ENCODE measurements around the gene SMTNL1.

SMTNL1 gene

DNA sequence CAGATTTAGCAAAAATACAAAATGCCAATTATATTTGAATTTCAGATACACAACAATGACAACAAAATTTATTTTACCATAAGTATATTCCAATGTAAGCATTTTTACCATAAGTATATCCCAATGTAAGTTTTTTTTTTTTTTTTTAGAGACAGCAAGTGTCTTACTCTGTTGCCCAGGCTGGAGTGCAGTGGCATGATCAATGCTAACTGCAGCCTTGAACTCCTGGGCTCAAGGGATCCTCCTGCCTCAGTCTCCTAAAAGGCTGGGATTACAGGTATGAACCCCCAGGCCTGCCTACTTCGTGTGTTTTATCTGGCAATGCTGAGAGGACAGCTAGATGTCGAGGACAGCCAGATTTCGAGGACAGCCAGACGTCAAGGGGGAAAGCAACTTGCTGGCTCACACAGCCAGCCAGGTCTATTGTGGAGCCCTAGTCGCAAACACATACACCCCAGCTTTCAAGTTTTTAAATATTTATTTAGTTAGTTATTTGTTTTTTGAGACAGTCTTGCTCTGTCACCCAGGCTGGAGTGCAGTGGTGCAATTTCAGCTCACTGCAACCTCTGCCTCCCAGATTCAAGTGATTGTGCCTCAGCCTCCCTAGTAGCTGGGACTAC is 59.0 kb downstream of the SMTNL1 start:
- DNase-seq, result no peak

- no peak for DNase-seq
Observed at GRCh38 chr11:57597461-57597915, 60.1 kb downstream of the SMTNL1 start, which contains the start of gene SERPING1. Gene SERPING1, plus strand, starts transcription at chr11:57597685. Its CDS starts 586 bp downstream, at chr11:57598271.

GRCh38 chr11:57597916-57598830 is 60.8 kb downstream of the SMTNL1 start:
- no peak for DNase-seq

DNA sequence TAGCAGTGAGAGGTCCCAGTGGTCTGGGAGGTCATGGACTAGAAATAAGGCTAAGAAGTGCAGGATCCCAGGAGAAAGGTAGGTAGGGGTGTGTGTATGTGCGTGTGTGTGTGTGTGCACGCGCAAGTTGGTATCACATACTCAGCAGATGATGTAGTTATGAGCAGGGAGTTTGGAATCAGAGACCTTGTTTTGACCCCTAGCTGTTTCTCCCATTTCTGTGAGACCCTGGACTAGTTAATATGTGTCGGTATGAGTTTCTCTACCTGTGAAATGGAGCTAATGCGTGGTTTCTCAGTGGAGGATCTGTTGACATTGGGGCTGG is 61.4 kb downstream of the SMTNL1 start:
- no peak for DNase-seq

DNA sequence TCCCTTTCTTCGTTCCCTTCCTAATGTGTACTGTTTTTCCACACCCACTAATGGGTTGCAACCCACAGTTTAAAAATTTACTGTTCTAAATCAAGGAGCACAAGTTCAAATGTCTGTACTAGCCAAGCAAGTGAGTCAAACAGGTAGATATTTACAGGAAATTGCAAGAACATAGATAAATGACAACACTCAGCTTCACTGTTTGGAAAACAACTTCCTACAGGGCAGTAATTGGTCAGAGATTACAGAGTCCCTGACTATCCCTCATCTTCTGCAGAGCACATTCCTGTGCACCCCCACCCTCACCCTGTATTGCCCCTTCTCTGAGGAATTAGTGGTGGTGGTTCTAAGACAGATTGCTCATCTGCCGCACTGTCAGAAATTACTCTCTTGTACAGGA is 62.0 kb downstream of the SMTNL1 start:
- DNase-seq, result no peak
